GM03348 (cell line): ENCODE results near the gene FXYD2.

Experiments used
- DNase-seq: peaks from one replicate; pipeline ENCODE4 v3.0.0; 2012; ENCODE audit warnings: low spot score

FXYD2 gene

GRCh38 chr11:117796456-117796871 lies 28.1 kb downstream of the FXYD2 start:
- no peak for DNase-seq

- no peak for DNase-seq
Measured at GRCh38 chr11:117795638-117796455, 28.7 kb downstream of the FXYD2 start.

GRCh38 chr11:117794772-117795629 lies 29.5 kb downstream of the FXYD2 start:
- DNase-seq, result no peak

GRCh38 chr11:117794135-117794534 lies 30.4 kb downstream of the FXYD2 start:
- no peak for DNase-seq

- no peak for DNase-seq
Measured at GRCh38 chr11:117793583-117793982, 31.0 kb downstream of the FXYD2 start.

- no peak for DNase-seq
Measured at GRCh38 chr11:117792992-117793391, 31.6 kb downstream of the FXYD2 start.

GRCh38 chr11:117792241-117792640 lies 32.3 kb downstream of the FXYD2 start:
- DNase-seq, result no peak

GRCh38 chr11:117790279-117790678 lies 34.3 kb downstream of the FXYD2 start:
- DNase-seq, result no peak

GRCh38 chr11:117789241-117789640 lies 35.3 kb downstream of the FXYD2 start:
- DNase-seq, result no peak

- DNase-seq, result no peak
Measured at GRCh38 chr11:117786135-117786870, 38.2 kb downstream of the FXYD2 start.

- DNase-seq, result no peak
Measured at GRCh38 chr11:117782101-117782500, 42.4 kb downstream of the FXYD2 start.

- no peak for DNase-seq
Measured at GRCh38 chr11:117781627-117782026, 42.9 kb downstream of the FXYD2 start.

GRCh38 chr11:117780456-117780855 lies 44.1 kb downstream of the FXYD2 start:
- DNase-seq, result no peak

GRCh38 chr11:117774553-117774952 lies 50.0 kb downstream of the FXYD2 start:
- DNase-seq, result no peak

- no peak for DNase-seq
Measured at GRCh38 chr11:117772360-117772759, 52.2 kb downstream of the FXYD2 start.

GRCh38 chr11:117771841-117772240 lies 52.7 kb downstream of the FXYD2 start:
- no peak for DNase-seq

- no peak for DNase-seq
Measured at GRCh38 chr11:117771197-117771596, 53.3 kb downstream of the FXYD2 start.

- DNase-seq, result no peak
Measured at GRCh38 chr11:117770061-117770460, 54.5 kb downstream of the FXYD2 start.
